H9 (cell line): ENCODE results near the gene FGF12. TPM values are rescaled to one million over a fixed set of nuclear protein-coding genes. Genes with fewer than 3 reads are reported as not detected.

Experiments
- DNase-seq: peaks from one replicate; pipeline ENCODE4 v3.0.0-alpha.2; 2017
- H2AFZ ChIP-seq: one replicate; pipeline ENCODE4 v1.6.1; 2013; ENCODE audit warnings: mild to moderate bottlenecking, low read length, control low read depth, moderate library complexity
- H2AK5ac ChIP-seq: 2 replicates; pipeline ENCODE4 v1.6.1; 2013; ENCODE audit warnings: low read length, control low read depth, mixed read lengths; ENCODE audit not compliant: insufficient read length
- H2BK120ac ChIP-seq: one replicate; pipeline ENCODE4 v1.6.1; 2013; ENCODE audit warnings: low read depth, mild to moderate bottlenecking, low read length, control low read depth, inconsistent platforms; ENCODE audit not compliant: poor library complexity, severe bottlenecking
- H2BK12ac ChIP-seq: 2 replicates; pipeline ENCODE4 v1.6.1; 2013; ENCODE audit warnings: low read length, control low read depth, mixed read lengths, low read depth; ENCODE audit not compliant: insufficient read length
- H2BK15ac ChIP-seq: 2 replicates; pipeline ENCODE4 v1.6.1; 2013; ENCODE audit warnings: low read depth, low read length, control low read depth
- H2BK20ac ChIP-seq: one replicate; pipeline ENCODE4 v1.6.1; 2013; ENCODE audit warnings: low read depth, mild to moderate bottlenecking, low read length, control low read depth, inconsistent platforms; ENCODE audit not compliant: poor library complexity, severe bottlenecking
- H2BK5ac ChIP-seq: 2 replicates; pipeline ENCODE4 v1.6.1; 2013; ENCODE audit warnings: low read length, control low read depth, mixed read lengths; ENCODE audit not compliant: insufficient read length
- H3K14ac ChIP-seq: 2 replicates; pipeline ENCODE4 v1.6.1; 2013; ENCODE audit warnings: low read length, control low read depth; ENCODE audit not compliant: insufficient read depth
- H3K18ac ChIP-seq: 2 replicates; pipeline ENCODE4 v1.6.1; 2013; ENCODE audit warnings: low read depth, mild to moderate bottlenecking, mixed read lengths, low read length, control low read depth; ENCODE audit not compliant: insufficient read length
- H3K23ac ChIP-seq: 2 replicates; pipeline ENCODE4 v1.6.1; 2013; ENCODE audit warnings: low read length, control low read depth, mixed read lengths, low read depth; ENCODE audit not compliant: insufficient read length
- H3K23me2 ChIP-seq: 2 replicates; pipeline ENCODE4 v1.6.1; 2013; ENCODE audit warnings: low read depth, mild to moderate bottlenecking, mixed read lengths, low read length, control low read depth; ENCODE audit not compliant: insufficient read length, poor library complexity, severe bottlenecking
- H3K27ac ChIP-seq: 2 replicates; pipeline ENCODE4 v1.5.1; 2013; ENCODE audit warnings: low read length, control low read depth, mixed read lengths, low read depth; ENCODE audit not compliant: insufficient read length
- H3K27me3 ChIP-seq: 2 replicates; pipeline ENCODE4 v1.6.1; 2013; ENCODE audit warnings: low read length, control low read depth, inconsistent platforms; ENCODE audit not compliant: insufficient read depth
- H3K4ac ChIP-seq: 2 replicates; pipeline ENCODE4 v1.6.1; 2013; ENCODE audit warnings: low read depth, mild to moderate bottlenecking, control low read depth, inconsistent platforms, low read length, moderate library complexity
- H3K4me1 ChIP-seq: 2 replicates; pipeline ENCODE4 v1.6.1; 2013; ENCODE audit warnings: low read length, control low read depth, inconsistent platforms; ENCODE audit not compliant: insufficient read depth
- H3K4me2 ChIP-seq: 2 replicates; pipeline ENCODE4 v1.6.1; 2013; ENCODE audit warnings: low read length, control low read depth, mixed read lengths; ENCODE audit not compliant: insufficient read length, insufficient read depth
- H3K56ac ChIP-seq: 2 replicates; pipeline ENCODE4 v1.6.1; 2013; ENCODE audit warnings: low read depth, mild to moderate bottlenecking, mixed read lengths, low read length, control low read depth; ENCODE audit not compliant: insufficient read length
- H3K79me1 ChIP-seq: 2 replicates; pipeline ENCODE4 v1.6.1; 2013; ENCODE audit warnings: low read depth, mild to moderate bottlenecking, moderate library complexity, low read length, control low read depth, inconsistent platforms; ENCODE audit not compliant: insufficient read depth, poor library complexity, severe bottlenecking
- H3K79me2 ChIP-seq: 2 replicates; pipeline ENCODE4 v1.6.1; 2013; ENCODE audit warnings: low read length, control low read depth, inconsistent platforms; ENCODE audit not compliant: insufficient read depth
- H3K9ac ChIP-seq: 2 replicates; pipeline ENCODE4 v1.6.1; 2013; ENCODE audit warnings: low read length, control low read depth, mixed read lengths; ENCODE audit not compliant: insufficient read length; ENCODE audit errors: extremely low read depth
- H3K9me3 ChIP-seq: one replicate; pipeline ENCODE4 v1.6.1; 2013; ENCODE audit warnings: low read depth, low read length, inconsistent platforms; ENCODE audit not compliant: control insufficient read depth
- H3T11ph ChIP-seq: one replicate; pipeline ENCODE4 v1.6.1; 2013; ENCODE audit warnings: mild to moderate bottlenecking, low read length, control low read depth, inconsistent platforms
- H4K20me1 ChIP-seq: one replicate; pipeline ENCODE4 v1.6.1; 2013; ENCODE audit not compliant: control insufficient read depth, insufficient read length, insufficient read depth
- H4K5ac ChIP-seq: 2 replicates; pipeline ENCODE4 v1.6.1; 2013; ENCODE audit warnings: low read depth, mild to moderate bottlenecking, mixed read lengths, low read length, control low read depth; ENCODE audit not compliant: insufficient read length
- H4K8ac ChIP-seq: replicated peaks from 2 replicates; pipeline ENCODE4 v1.6.1; 2013; ENCODE audit warnings: low read length, control low read depth, mixed read lengths, low read depth; ENCODE audit not compliant: insufficient read length
- H4K91ac ChIP-seq: 2 replicates; pipeline ENCODE4 v1.6.1; 2013; ENCODE audit warnings: low read depth, mild to moderate bottlenecking, moderate library complexity, mixed read lengths, low read length, control low read depth; ENCODE audit not compliant: insufficient read length
- H3K27ac Mint-ChIP-seq, 3 experiments: 2 replicates in 2 of 3; 3 replicates in 1 of 3; pipeline ENCODE4 v1.8.0; 2020 to 2021; ENCODE audit warnings: mixed read lengths in 3 of 3, mild to moderate bottlenecking in 1 of 3, moderate library complexity in 1 of 3
- H3K27me3 Mint-ChIP-seq: 2 replicates; pipeline ENCODE4 v1.8.0; 2021; ENCODE audit warnings: low read depth, mild to moderate bottlenecking, moderate library complexity, mixed read lengths
- H3K36me3 Mint-ChIP-seq, 3 experiments: 2 replicates in 2 of 3; 3 replicates in 1 of 3; pipeline ENCODE4 v1.8.0; 2020 to 2021; ENCODE audit warnings: low read depth in 3 of 3, mixed read lengths in 3 of 3; ENCODE audit not compliant: insufficient read depth in 1 of 3
- H3K4me1 Mint-ChIP-seq, 2 experiments: 2 replicates each; pipeline ENCODE4 v1.8.0; 2020; ENCODE audit warnings: mixed read lengths in 2 of 2
- H3K4me3 Mint-ChIP-seq, 2 experiments: 2 replicates in 1 of 2; 3 replicates in 1 of 2; pipeline ENCODE4 v1.8.0; 2020 to 2021; ENCODE audit warnings: mild to moderate bottlenecking in 2 of 2, mixed read lengths in 2 of 2, moderate library complexity in 1 of 2
- H3K9me3 Mint-ChIP-seq, 2 experiments: 2 replicates in 1 of 2; 3 replicates in 1 of 2; pipeline ENCODE4 v1.8.0; 2020; ENCODE audit warnings: mild to moderate bottlenecking in 2 of 2, mixed read lengths in 2 of 2, moderate library complexity in 1 of 2
- WGBS: extraction: QIAGEN DNeasy Blood & Tissue Kit; methylation state at CpG from one replicate; pipeline ENCODE4 v1.1.7; 2013; ENCODE audit warnings: missing lambda C conversion rate, low lambda C conversion rate, mixed read lengths; ENCODE audit not compliant: insufficient read length; ENCODE audit errors: extremely low coverage; 5-methylcytosine and 5-hydroxymethylcytosine counted together
- total RNA-seq: library from RNA; stranded (reverse); gene quantifications from 2 replicates; pipeline ENCODE4 v1.2.1, GENCODE V29; 2021
- TF ChIP-seq, protein P1 (sequence below): fragments of 200-600 bp; sonication (generic); conservative IDR thresholded peaks from 3 replicates; pipeline ENCODE4 v1.8.0; 2021; ENCODE audit warnings: antibody characterized with exemption, mild to moderate bottlenecking

FGF12 gene
- total RNA-seq, 1 experiment from 2014 or later, result 5.6 TPM

DNA sequence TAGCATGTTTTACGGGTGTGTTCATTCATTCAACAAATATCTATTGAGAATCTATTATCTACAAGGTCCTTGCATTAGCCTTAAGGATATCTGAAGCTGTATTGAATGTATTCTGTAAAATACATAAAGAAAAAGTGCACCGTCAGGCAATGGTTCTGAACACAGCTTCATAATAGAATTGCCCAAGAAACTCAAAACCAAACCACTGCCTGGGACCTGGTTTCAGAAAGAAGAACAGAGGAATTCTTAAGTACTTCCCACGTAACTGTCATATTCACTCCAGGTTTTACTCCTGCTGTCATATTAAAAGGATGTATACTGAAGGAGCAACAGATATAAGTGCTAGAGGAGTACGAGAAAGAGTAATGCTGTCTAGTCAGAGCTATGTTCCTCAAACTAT is 115.9 kb downstream of the FGF12 start:
- Histone ChIP-seq H4K5ac (no peak overlapping the region), H3K27ac (no peak overlapping the region), H3K18ac (no peak overlapping the region), H2BK12ac (no peak overlapping the region), H3K79me2 (no peaks in the 10 kb centered on the region), H4K20me1 (no peaks in the 10 kb centered on the region), H2BK120ac (no peak overlapping the region), H3K27me3 (0 out of 2 replicates have a peak, but pooled peaks cover 1% of the 10 kb centered on the region), H3K23ac (no peak overlapping the region), H2BK20ac (no peak overlapping the region), H4K91ac (no peak overlapping the region), H3K4me2 (no peak overlapping the region), H3K23me2 (no peaks in the 10 kb centered on the region), H3T11ph (no peak overlapping the region), H2AK5ac (no peak overlapping the region), H3K79me1 (no peaks in the 10 kb centered on the region), H3K4me1 (no peaks in the 10 kb centered on the region), H3K9me3 (no peaks in the 10 kb centered on the region), H3K4ac (no peak overlapping the region), H3K56ac (no peak overlapping the region), H2AFZ (no peak overlapping the region), H4K8ac (no peak overlapping the region), H3K9ac (no peak overlapping the region), H2BK5ac (no peak overlapping the region), H3K14ac (no peak overlapping the region), H2BK15ac (no peak overlapping the region)
- H3K4me1 Mint-ChIP-seq, result no peaks in the 10 kb centered on the region
- H3K27me3 Mint-ChIP-seq, result no peaks in the 10 kb centered on the region
- no peaks in the 10 kb centered on the region for H3K9me3 Mint-ChIP-seq
- no peak for DNase-seq
- H3K27ac Mint-ChIP-seq, result no peak overlapping the region
- TF ChIP-seq, protein P1, sequence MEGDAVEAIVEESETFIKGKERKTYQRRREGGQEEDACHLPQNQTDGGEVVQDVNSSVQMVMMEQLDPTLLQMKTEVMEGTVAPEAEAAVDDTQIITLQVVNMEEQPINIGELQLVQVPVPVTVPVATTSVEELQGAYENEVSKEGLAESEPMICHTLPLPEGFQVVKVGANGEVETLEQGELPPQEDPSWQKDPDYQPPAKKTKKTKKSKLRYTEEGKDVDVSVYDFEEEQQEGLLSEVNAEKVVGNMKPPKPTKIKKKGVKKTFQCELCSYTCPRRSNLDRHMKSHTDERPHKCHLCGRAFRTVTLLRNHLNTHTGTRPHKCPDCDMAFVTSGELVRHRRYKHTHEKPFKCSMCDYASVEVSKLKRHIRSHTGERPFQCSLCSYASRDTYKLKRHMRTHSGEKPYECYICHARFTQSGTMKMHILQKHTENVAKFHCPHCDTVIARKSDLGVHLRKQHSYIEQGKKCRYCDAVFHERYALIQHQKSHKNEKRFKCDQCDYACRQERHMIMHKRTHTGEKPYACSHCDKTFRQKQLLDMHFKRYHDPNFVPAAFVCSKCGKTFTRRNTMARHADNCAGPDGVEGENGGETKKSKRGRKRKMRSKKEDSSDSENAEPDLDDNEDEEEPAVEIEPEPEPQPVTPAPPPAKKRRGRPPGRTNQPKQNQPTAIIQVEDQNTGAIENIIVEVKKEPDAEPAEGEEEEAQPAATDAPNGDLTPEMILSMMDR, result no peak
- H3K36me3 Mint-ChIP-seq, result no peaks in the 10 kb centered on the region
- WGBS, result no CpG with 5 or more reads among the region's 4 CpGs
- H3K4me3 Mint-ChIP-seq, result no peak overlapping the region
